Fibroblast of skin of left biceps (primary cell): ENCODE measurements around the gene GALNT2.

Experiments
- DNase-seq, 2 experiments: peaks; one replicate each; pipeline ENCODE4 v3.0.0-alpha.2; 2013; ENCODE audit warnings: low read depth in 2 of 2

GALNT2 gene

DNA sequence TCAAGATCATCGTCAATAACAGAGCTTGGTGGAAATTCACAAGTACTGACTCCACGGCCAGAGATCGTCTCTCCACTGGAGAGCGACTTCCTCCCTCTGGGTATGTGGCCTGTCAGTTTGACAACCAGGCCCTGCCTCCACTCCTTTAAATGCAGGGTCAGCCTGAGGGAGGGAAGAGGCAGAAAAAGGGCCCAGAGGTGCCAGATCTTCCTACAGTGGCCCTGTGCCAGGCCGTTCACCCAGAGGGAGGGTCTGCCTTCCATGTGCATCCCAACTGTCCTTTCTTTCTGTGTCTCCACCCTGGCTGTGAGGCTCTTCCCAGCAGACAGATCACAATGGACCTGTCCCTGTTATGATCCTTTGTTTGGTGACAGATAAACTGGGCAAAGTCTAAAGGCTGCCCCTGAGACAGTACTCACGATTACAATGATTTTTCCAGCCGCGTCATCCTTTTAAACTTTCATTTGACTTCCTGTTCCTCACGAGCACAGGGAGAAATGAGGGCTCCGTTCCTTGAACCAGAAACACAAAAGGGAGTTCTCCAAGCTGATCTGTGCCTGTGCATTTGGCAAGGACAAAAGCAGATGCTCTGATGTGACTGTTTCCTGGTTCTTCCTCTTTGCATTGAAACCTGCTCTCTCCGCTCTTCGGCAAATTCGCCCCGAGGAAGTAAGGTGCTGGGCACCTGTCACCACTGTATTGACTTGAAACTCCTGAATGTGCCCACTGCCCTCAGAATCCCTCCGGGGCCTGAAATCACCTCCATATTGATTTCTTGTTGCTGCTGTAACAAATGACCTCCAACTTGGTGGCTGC, 232.4 kb downstream of the GALNT2 start:
- DNase-seq = no peak

DNA sequence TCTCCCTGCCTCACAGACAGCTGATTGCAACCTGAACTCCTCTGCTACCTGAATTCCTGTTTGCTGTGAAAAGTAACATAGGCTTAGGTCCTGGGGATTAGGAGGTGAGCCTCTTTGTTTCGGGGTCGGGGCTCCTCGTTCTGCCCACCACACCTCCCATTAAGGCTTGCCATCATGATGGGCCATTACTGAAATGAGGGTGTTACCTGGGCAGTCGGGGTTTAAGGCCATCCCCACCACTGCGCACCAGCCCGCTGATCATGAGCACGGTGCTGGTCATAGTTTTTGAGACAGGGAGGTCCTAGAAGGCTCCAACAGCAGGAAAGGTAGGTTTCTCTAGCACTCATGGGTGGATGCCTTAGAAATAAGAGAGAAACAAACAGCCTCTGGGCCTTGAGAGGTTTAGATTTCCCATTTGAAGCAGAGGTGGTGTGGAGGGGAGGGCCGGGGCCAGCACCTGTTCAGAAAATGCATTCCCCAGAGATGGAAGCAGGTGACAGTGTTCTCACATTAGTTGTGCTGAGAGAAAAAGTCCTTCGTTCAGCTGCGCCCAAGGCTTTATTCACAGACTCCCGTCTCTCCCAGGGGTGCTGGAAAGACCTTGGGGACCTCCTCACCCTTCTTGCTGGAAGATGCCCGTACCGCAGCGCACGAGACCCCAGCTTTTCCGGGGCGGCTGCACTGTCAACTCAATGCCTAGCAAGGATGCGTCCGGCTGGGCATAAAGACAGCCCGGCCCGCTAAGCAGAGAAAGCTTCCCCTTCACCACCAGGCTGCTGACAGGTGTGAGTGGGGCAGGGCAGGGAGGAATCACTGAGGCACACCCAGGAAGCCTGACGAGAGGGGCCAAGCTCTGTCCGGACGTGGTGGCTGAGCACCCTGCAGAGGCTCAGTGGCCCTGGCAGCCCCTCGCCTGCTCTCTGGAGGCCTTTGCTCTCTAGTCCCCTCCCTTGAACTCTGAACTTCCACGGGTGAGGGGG, 233.6 kb downstream of the GALNT2 start:
- no peak for DNase-seq

DNA sequence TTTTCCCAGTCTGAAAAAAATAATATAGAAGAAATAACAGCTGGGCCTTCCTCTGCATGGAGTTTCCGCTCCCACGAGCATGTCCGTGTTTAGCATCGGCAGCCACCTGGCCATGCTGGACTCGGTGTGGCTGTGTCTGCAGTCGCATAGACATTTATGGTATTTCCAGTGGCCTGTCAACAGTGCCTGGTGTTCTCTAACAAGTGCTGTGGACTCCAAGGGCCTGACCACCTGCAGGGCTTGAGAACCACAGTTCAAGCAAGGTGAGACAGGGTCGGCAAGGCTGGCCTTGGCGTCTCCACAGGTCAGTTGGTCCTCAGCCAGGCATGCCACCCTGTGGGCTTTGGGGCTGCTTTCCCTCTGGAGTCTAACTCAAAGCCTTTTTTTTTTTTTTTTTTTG, 234.3 kb downstream of the GALNT2 start:
- DNase-seq = no peak

DNA sequence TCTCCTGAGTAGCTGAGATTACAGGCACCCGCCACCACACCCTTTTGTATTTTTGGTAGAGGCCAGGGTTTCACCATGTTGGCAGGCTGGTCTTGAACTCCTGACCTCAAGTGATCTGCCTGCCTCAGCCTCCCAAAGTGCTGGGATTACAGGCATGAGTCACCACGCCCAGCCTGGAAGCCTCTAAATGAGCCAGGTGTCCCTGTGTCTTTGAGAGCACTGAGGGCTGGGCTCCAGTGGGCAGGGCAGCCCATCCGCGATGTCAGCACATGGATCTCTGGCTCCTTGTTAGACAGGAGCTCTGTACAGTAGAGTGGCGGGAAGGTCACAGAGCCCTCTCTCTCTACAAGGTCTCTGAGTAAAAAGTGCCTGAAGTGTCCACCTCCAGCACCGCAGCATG, 234.8 kb downstream of the GALNT2 start:
- no peak for DNase-seq

DNA sequence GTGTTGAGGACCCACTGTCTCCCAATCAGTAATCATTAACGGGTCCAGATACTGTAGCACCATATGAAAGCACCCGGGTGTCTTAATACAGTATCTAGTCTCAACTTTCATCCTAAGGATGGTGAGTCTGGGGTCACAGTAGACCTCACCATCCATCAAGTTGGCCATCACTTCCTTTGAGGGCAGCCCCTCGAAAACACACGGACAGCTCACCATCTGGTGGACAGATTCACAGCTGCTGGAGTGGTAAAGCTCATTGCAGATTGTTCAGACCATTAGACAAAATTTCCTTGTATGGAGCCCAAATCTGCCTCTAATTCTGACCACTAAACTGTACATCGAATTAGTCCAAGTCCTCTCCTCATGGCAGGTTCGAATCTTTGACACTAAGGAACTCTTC, 236.0 kb downstream of the GALNT2 start:
- no peak for DNase-seq

DNA sequence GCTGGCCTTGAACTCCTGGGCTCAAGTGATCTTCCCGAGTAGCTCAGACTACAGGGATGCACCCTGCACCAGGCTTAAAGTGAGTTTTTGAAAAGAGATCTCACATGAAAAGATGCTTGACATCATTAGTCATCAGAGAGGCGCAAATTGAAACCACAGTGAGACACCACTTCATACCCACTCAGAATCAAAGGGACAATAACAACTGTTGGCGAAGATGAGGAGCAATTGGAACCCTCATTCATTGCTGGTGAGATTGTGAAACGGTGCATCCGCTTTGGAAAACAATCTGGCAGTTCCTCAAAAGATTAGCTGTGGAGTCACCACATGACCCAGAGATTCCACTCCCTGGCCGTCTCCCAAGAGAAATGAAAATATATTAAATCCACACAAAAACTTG, 236.8 kb downstream of the GALNT2 start:
- DNase-seq = peak; percentile 4 to 5

DNA sequence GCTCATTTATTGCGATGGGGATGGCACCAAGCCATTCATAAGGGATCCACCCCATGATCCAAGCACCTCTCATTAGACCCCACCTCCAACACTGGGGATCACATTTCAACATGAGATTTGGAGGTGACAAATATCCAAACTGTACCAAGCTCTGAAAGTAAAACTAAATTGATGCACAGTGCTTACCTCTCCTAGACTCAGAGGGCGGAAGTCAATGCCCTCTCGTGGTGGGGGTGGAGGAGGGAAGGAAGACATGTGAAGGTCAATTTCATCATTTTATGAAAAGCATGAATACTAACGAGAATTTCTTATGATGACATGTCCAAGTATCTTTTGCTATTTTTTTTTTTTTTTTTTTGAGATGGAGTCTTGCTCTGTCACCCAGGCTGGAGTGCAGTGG, 239.1 kb downstream of the GALNT2 start:
- DNase-seq = no peak

DNA sequence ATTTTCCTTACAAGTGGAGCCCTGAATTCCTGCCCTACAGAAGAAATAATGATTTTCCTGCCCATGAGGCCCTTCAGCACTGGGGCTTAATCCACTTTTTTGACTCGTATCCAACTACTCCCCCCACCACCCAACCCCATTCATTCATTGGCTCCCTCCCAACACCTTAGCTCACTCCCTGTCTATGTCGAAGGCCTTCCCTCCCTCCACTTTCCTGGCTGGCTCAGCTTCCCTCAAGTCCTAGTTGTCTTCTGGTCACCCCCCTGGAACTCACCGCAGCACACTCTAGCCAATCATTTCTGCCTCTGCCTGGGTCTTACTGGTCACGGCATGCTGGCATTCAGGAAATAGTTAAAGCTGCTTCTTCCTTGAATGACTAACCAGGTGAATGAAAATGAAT, 240.2 kb downstream of the GALNT2 start:
- DNase-seq = no peak

DNA sequence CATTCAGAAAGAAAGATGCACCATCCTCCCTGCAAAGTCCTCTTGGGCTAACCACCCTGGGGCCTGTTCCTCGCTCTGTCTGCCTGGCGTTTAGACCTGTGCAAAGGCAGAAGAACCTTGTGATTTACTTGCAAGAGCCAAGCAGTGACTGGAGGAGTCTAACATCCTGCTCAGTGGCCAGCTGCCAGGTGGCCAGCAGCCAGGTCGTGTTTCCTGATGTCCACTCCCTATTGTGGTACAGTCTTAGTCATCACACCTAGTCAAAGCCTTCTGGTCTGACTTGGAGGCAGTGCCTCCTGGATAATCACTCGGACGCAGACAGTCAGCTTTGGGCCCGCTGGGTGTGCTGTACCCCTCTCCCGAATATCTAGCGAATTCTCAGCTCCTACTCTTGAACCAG, 241.0 kb downstream of the GALNT2 start:
- DNase-seq = peak; percentile 12 to 17

DNA sequence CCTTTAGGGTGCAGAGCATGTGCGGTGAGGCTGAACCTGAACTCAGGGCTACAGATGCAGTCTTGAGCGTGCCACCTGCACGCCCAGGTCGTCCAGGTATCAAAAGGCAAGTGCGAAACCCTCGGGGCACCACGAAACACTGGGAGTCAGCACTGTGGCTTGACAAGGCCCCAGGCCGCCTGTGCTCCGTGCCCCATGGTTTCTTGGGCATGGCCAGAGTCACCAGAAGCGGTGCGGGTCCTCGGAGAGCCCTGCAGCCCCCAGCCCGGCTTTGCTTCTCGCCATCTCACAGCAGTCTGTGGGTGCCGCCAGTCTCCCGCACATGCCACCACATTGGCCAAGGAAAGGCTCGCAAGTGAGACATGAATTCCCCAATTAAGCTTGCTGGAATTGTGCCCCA, 241.8 kb downstream of the GALNT2 start:
- DNase-seq = no peak

DNA sequence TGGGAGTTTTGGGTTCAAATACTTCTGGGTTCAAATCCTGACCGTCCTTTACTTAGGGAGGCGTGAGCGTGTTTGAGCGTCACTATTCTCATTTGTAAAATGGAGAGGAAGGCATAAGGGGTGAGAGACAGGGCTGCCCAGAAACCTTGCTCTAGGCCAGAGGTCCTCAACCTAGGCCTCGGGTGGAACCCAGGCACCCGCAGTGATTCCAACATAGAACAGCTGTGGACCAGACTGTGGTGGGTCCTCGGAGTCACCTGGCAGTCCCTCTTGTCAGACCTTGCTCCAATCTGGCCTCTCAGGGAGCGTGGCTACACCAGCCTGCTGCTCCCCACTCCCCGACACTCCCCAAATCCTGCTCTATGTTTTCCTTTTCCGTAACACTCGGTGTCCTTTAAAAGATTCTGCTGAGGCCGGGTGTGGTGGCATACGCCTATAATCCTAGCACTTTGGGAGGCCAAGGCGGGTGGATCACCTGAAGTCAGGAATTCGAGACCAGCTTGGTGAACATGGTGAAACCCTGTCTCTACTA, 242.7 kb downstream of the GALNT2 start:
- DNase-seq = no peak

DNA sequence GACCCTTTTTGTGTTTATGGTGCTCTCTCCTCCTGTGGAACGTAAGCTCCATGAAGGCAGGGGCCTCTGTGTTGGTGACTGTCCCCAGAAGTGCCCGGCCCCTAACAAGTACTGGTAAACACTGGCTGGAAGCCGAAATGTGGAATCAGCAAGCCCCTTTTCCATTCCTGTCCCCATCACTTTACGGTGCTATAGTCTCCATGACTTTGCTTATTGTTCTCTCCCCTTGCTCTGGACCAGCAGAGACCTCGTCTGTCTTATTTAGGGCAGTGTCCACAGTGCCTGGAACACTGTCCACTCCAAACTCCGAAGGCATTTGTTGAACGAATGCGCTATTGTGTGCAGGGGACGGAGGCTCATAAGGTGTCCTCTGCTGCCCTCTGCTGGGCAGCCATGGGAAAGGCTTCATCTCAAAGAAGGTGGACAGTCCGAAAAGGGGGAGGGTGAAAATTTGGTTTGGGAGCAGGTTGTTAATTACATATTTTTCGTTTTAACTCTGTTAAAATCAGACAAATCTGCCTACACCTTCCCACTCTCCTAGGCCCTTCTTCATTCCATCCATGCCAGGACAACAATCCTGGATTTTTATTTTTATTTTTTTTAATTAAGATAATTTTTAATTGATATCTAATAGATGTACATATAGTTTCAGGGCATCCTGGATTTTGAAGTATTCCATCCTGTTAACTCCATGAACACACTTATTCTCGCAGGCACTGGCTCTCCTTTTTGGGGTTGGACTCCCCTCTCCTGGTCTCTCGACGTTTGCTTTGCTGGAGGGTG, 243.5 kb downstream of the GALNT2 start:
- peak; percentile 19 to 26 for DNase-seq

DNA sequence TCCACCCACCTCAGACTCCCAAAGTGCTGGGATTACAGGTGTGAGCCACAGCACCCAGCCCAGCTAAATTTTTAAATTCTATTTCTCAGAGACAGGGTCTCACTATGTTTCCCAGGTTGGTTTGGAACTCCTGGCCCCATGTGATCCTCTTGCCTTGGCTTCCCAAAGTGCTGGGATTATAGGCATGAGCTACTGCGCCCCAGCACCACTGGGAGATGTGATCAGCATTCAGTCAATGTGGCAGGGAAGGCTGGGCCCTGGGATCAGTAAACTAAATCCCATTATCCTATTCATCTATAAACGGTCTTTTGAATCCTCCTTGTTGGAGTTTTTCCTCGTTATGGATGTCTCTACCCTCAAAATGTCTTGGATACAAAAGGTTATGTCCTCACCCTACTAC, 245.6 kb downstream of the GALNT2 start:
- DNase-seq = no peak

DNA sequence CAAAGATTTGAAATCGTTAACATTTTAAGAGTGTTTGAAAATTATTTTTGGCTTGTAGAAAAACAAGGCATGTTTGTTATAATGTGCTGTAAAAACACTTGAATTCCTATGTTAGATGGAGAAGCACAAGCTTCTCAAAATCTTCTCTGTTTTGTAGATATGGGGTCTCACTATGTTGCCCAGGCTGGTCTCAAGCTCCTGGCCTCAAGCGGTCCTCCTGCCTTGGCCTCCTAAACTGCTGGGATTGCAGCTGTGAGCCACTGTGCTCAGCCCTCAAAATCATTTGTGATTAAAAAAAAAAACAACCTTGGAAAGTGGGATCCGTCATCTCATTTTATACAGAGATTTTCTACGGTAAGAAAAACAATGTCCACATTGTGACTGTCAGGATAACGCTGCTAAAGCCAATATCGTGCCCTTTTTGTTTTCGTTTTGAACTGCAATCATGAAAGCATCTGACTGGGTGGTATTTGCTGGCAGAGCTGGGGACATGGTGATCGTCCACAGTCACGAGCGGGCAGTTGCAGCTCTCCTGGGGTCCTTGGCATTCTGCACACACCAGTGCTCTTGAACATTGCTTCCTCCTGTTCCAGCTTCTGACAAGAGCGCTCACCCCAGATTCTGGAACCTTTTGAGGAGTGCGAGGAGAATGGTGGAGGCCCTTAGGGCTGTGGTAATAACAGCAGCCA, 246.6 kb downstream of the GALNT2 start:
- no peak for DNase-seq

DNA sequence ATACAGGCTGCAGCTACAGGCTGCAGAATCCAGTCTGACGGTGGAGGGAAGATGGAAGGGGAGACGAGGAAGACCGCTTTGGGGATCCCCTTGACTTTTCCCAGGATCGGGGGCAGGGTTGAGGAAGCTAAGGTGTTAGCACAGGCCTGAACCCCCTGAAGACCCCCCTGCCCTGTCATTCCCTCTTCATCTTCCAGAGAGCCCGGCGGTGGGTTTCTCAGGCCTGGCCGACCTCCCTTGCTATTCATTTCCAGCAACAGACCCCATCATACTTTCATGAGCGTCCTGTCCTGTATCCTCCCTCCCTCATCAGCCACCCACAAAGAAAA, 247.1 kb downstream of the GALNT2 start:
- DNase-seq = no peak

DNA sequence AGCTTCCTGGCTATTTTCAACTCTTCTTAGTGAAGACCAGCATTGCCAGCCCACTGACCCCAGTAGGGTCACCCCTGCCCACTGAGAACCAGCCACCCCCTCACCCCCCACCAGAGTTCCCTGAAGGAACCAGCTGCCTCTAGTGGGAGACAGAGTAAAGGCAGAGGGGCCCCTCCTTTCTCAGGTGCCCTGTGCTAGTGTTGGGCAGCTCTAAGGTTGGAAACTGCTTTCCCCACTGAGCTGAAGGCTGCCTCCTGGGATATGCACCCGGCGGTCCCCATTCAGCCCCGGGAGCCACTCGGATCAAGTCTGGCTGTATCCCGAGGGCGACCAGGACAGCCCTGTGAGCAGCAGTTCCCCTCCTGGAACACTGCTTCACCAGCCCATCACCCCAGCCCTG, 248.1 kb downstream of the GALNT2 start:
- DNase-seq = no peak

DNA sequence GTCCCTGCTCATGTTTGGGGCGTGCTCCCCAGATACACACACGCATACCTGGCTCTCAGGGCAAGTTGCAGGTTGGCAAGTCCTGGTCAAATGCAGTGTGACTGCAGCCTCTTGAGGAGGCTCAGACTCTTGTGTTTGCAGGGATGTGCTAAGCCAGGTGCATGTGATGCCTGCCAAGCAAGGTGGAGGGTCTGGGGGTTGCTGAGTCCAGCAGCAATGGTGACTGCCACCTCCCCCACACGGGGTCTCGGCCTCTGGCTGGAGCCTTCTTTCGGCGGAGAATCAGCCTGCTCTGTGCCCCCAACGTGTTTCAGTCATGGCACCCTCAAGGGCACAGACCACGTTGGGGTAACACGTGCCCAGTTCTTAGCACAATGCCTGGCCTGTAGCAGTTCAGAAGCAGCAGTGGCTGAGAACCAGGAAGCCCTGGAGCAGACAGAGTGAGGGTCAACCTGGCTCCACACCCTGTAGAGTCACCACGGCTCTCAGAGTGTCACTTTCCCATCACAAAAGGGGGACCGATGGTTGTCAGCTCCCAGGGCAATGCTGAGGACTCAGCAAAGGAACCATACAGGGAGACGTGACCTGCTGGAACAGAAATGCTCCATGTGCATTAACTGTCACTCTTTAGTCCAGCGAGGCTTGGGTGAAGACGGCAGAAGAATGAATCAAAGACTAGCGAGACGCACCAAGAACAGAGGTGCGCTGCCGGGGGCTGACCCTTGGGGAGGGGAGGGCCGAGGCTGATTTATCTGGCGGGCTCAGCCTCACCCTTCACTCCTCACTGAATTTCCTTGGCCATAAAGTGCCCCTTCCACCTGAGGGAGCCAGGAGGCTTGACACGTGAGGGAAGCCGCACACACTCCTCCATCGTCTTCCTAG, 250.1 kb downstream of the GALNT2 start:
- DNase-seq = no peak

DNA sequence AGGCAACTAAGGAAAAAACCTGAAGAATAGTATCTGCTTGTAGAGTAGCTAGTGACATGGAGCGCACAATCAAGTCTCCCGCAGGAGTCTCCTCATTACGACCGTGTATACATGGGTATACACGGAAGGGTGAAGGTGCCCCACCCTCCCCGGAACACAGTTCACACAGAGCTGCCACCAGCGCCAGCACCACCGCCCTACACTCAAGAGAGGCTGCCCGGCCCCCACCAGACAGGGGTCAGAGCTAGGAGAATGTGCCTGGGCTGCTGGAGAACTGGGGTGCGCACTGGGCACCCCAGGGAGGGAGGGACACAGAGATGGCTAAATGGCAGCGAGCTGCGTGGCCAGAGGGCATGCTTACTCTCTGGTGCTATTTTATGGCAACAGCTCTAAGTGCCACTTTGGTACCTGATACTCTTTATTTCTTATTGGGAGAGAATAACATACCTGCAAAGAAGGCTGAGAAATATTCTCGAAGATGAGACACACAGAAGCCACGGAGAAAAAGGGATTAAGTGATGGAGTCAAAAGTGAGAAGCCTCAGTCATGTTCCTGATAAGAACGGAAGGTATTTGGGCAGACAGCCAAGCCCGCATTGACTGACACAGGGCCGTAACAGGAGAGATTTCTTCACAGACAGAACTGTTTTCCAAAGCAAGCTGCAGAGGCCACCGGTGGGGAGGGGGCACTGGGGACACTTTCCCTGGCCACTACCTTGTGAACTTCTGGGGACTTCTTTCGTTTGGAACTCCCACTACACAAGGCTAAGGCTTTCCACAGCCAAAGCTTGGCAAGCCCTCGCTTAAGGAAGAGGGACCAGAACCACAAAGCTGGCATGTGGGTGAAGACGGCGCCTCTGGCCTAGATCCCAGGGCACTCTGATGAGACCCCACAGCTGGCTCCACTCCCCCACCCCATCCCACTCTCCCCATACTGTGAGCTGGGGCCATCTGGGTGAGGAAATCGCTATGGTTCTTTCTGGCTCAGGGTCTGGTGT, 251.1 kb downstream of the GALNT2 start:
- DNase-seq = no peak
